CD4-positive, alpha-beta T cell treated with Interleukin-17A for 1 hour (primary cell): ENCODE data around the gene PYGO1.
A peak's percentile ranks its signal among the peaks of the same experiment; 100 is the strongest.
"Not testable (repeated sequence)": the region's sequence is repeated elsewhere in the genome, so short reads cannot be mapped to it uniquely, and the experiment has no call there.

Source experiments
- DNase-seq: peaks from one replicate; pipeline ENCODE4 v3.0.0-alpha.2; 2020

PYGO1 gene

DNA sequence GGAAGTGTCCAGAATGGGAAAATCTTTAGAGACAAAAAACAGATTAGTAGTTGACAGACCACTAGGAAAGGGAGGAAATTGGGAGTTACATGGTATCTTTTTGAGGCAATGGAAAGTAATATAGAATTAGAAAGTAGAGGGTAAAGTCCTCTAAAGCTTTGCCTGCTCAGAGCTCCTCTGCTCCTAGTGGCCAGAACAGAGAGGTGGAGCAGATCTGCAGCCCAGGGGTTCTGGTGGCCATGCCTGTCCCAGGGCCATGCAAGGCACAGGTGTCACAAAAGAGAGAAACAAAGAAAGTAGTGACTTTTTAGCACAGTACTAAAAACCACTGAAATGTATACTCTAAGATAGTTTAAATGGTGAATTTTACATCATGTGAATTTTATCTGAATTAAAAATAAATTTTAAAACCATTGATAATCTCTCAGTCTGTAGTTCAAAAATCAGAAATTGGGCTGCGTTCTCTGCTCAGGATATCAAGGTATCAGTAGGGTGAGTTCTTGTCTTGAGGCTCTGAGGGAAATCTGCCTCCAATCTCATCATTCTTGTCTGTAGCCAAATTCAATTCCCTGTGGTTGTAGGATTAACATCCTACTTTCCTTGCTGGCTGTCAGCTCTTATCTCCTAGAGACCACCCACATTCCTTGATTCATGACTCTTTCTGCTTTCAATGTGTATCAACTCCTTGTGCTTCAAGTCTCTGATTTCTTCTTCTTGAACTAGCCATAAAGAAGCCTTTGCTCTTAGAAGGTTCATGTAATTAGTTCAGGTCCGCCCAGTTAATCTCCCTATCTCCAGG, 23.6 kb downstream of the PYGO1 start:
- no peak for DNase-seq

DNA sequence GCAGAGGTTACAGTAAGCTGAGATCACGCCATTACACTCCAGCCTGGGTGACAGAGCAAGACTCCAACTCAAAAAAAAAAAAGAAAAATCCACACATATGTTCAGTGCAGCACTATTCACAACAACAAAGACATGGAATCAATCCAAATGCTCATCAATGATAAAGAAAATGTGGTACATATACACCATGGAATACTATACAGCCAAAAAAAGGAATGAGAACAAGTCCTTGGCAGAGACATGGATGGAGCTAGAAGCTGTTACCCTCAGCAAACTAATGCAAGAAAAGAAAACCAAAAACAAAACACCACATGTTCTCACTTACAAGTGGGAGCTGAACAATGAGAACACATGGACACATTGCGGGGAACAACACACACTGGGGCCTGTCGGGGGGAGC, 25.5 kb downstream of the PYGO1 start:
- no peak for DNase-seq

DNA sequence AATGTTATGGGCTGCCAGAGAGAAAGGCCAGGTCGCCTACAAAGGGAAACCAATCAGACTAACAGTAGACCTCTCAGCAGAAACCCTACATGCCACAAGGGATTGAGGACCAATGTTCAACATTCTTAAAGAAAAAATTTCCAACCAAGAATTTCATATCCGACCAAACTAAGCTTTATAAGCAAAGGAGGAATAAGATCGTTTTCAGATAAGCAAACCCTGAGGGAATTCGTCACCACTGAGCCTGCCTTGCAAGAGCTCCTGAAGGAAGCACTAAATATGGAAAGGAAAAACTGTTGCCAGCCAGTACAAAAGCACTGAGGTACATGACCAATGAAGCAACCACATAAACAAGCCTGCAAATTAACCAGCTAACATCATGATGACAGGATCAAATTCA, 33.1 kb downstream of the PYGO1 start:
- no peak for DNase-seq

DNA sequence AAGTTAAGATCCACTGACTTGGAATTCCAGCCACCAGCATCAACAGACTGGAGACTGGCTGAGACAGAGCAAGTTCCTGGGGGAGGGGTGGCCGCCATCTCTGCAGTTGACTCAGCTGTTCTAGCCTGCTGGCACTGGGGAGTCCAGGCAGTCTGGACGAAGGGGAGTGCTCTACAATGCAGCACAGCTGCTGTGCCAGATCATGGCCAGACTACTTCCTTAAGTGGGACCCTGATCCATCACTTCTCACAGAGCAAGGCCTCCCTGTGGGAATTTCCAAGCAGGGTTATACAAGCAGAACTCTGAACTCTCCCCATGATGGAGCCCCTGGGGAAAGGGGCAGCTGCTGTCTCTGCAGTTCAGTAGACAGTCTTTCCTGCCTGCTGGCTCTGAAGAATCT, 35.2 kb downstream of the PYGO1 start:
- no peak for DNase-seq

DNA sequence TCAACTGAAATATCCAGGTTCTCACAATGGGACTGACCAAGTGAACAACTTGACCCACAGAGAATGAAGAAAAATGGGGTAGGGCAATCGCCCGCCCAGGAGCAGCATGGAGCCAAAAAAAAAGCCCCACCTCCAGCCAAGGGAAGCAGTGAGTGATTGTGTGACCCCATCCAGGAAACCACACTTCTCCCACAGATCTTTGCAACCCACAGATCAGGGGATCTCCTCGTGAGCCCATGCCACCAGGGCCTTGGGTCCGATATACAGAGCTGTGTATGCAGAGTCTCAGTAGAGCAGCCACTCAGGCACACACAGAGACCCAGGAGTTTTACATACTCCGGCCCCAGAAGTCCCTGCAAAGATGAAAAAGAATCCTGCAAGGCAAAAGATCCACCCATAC, 35.7 kb downstream of the PYGO1 start:
- DNase-seq, result no peak

DNA sequence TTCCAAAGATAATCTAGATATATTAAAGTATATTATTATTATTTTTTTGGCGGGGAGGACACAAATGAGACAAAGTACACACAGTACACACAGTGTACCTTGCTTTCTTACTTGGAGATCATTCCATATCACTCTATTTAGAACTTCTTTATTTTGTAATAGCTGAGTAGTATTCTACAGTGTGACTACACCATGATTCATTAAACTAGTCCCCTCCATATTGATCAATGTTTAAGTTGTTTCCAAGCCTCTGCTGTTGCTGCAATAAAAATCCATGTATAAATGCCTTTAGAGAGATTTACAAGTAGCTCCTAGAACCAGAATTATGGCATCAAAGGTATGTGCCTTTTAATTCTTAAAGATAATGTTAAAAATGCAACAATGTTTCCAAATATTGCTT, 38.8 kb downstream of the PYGO1 start:
- DNase-seq, result no peak

DNA sequence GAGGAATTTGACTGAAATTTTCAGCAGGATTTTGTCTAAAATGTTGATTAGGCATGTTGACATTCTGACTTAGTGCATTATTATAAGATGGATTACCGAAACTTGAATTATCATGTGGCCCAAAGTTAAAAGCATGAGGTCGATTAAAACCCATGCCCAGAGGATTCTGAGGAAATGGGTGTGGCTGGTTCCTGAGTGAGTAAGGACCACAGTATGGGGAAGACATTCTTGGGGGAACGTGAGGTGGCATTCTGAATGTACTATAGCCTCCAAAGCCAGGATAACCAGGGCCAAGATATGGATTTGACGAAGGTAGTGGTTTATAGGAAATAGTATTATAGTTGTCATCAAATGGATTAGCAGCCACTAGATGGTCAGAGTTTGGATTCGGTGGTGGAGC, 41.4 kb downstream of the PYGO1 start:
- no peak for DNase-seq

DNA sequence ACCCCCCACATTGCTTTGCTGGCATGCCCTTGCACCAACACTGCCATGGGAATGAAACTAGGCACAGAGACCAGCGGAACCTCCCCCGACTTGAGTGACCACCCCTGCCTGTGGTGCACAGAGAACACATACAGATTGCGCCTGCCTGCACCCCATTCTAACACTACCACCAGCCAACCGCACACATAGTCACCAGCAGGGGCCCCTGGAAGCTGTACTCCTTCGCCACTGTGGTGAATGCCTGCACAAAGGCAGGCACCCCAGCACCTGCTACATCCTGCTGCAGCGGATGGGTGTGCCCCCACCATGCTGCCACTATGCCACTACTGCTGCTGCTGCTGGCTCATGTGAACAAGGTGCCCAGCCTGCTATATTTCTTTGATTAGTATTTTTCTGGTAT, 52.7 kb downstream of the PYGO1 start:
- DNase-seq, result peak; percentile 36

DNA sequence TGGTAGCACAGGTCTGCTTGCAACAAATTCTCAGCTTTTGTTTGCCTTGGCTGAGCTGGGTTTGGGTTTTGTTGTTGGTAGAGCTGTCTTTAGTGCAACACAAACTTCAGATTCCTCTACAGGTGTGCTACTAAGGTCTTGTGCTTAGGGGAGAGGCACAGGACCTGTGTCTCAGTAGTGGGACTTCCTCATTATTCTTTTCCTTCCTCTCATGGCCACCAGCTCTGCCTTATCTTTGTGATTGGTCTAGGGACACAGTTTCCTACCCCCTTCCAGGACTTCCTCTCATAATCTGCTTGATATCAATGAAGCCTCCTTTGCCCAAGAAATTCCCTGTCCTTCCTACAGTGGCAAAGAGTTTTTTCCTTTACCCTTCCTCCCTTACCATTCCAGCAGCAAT, 55.2 kb downstream of the PYGO1 start:
- no peak for DNase-seq

DNA sequence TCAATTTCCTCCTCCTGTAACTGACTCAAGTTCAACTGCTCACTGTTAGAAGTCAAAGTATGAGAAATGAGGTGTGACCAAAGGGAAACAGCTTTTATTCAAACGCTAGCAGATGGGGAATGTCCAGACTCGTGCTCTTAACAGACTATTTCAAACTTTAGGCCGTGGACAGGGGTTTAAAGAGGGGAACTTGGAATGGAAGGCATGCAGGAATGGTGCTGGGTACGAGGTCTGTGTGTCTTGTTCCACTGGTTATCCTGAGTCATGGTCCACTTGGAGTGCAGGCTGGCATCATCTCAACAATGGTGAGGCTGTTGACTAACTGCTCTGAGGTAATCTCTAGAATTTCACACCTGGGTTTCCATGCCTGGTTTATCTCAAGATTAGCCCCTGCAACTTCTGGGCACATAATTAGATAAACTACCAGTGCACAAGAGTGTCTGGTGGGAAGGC, 57.3 kb downstream of the PYGO1 start:
- no peak for DNase-seq

DNA sequence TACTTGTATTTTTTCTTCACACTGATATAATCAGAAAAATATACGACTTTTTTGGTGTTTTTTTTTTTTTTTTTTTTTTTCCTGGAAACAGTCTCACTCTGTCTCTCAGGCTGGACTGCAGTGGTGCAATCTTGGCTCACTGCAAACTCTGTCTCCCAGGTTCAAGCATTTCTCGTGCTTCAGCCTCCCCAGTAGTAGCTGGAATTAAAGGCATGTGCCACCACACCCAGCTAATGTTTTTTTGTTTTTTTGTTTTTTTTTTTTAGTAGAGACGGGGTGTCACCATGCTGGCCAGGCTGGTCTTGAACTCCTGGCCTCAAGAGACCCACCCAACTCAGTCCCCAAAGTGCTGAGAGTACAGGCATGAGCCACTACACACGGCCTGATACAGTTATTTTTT, 59.3 kb downstream of the PYGO1 start:
- no peak for DNase-seq

DNA sequence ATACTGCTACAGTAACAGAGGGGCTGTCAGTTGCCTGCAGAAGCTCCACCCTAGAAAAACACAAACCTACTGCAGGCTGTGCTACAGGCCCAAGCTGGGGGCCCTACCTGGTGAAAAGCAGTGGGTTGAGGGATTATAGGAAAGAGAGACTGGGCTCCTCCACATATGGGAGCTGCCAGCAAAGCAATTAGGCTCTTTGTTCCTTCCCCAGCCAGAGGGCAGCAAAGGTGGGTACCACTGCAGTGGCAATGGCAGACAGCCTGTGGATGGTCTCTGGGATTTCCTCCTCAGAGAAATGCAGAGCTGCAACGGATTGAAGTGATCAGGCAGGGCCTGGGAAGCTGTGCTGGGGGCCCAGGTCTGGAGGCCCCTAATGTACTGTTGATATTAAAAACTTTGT, 61.0 kb downstream of the PYGO1 start:
- no peak for DNase-seq

DNA sequence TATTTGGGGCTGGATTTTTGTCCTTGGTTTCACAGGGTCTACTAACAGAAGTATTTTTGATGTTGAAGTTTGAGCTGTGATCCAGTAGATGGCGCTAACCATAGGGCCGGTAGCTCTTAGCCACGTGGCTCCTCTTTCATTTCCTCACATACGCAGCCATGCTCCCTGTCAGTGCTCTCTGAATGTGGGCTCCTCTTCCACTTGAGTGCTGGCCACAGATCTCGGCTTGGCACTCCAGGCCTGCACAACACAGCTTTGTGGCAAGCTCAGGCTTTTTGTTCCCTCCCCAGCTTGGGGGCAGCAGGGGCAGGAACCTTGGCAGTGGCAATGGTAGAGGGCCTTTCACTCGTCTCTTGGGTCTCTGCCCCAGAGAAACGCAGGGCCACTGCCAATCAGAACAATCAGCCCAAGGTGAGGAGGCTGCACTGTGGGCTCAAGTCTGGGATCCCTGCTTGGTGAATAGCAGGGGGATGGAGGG, 61.5 kb downstream of the PYGO1 start:
- DNase-seq, result peak; percentile 40

DNA sequence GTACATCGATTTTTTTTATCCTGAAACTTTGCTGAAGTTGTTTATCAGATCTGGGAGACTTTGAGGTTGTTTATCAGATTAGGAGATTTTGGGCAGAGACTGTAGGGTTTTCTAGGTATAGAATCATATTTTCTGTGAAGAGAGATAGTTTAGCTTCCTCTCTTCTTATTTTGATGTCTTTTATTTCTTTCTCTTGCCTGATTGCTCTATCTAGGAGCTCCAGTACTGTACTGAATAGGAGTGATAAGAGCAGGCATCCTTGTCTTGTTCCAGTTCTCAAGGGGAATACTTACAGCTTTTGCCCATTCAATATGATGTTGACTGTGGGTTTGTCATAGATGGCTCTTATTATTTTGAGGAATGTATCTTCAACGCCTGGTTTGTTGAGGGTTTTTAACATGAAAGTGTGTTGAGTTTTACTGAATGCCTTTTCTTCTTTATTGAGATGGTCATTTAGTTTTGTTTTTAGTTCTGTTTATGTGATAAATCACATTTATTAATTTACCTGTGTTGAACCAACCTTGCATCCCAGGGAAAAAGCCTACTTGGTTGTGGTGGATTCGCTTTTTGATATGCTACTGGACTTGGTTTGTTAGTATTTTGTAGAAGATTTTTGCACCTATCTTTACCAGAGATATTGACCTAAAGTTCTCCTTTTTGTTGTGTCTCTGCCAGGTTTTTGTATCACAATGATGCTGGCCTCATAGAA, 65.2 kb downstream of the PYGO1 start:
- DNase-seq, result no peak

DNA sequence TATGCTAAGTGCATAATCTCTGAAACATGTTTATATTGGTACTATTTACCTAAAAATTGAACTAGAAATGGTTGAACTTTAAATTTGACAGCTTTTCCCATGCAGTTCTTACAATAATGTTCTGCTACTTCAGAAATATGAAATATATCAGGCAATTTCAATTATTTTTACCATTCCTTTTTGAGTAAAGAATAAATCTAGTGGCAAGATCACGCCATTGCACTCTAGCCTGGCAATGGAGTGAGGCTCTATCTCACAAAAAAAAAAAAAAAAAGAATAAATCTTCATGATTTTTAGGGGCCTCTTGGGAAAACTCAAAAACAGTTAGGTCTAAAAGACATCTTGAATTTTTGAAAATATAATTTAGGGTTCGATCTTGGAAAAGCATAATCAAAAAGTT, 69.5 kb downstream of the PYGO1 start:
- no peak for DNase-seq

DNA sequence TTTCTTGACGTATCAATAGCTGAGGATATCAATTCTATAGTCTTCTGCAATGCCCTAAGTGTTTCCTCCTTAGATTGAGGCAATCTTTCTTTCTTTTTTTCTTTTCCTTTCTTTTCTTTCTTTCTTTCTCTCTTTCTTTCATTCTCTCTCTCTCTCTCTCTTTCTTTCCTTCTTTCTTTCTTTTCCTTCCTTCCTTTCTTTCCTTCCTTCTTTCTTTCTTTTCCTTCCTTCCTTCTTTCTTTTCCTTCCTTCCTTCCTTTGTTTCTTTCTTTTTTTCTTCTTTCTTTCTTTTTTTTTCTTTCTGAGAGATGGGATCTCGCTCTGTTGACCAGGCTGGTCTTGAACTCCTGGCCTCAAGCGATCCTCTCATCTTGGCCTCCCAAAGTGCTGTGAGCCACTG, 70.1 kb downstream of the PYGO1 start:
- DNase-seq, result no peak

DNA sequence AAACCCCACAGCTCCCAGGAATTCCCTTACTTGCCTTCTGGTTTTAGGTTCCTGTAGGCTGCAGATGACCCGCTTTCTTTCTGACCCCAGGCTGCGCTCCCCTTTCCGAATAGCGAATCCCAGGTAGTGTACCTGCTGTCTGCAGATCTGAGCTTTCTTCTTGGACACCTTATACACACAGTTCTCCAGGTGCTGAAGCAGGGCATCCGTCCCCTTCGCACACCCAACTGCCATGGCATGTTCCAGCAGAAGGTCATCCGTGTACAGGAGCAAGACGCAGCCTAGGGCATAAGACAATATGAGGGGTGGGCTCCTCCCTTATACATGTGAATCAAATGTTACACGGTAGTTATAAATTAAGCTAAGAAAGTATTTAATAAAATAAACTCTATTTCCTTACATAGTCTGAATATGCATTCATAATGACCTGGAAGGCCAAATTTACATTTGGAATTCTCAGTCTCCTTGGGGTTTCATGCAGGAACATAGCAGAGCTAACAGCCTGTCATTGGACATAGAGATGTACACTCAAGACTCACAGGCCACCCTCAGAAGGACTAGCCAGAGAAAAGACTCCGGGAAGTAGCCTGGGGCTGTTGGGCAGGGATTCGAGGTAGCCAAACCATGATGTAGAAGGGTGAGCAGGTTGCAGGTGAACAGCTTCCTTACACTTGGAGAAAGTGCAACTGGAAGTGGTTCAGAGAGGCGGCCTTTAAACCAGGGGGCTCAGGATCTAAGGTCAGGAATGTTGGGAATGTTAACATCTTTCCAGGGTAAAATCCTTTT, 72.0 kb downstream of the PYGO1 start:
- no peak for DNase-seq

DNA sequence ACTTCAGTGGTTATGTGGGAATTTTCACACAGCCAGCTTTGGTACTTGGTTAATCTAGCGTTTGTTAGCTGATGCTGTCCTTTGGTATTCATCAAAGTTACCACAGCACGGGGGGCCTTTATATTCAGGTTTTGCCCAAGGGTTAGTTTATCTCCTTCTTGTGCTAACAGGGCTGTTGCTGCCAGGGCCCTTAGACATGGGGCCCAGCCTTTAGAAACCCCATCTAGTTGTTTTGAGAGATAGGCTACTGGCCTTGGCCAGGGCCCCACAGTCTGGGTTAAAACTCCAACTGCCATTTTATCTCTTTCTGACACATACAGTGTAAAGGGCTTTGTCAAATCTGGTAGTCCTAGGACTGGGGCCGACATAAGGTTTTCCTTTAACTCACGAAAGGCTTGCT, 72.7 kb downstream of the PYGO1 start:
- DNase-seq, result no peak

DNA sequence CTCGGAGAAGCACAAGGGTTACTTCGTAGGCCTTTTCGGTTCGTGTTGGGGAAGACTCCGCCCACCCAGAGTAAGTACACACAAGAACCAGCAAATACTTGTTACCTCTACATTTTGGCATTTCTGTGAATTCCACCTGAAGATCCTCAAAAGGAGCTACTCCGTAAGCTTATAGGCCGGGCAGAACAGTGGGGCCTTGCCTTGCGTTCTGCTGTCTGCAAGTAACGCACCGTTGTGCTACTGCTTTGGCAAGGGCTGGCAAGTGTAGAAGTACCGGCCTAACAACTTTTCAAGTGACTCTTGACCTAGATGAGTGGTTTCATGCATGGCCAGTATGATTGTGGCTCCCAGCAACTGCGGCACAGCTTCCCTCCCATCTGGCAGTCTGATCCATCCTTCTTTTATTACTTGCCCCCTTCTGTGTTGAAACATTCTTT, 73.7 kb downstream of the PYGO1 start:
- no peak for DNase-seq

DNA sequence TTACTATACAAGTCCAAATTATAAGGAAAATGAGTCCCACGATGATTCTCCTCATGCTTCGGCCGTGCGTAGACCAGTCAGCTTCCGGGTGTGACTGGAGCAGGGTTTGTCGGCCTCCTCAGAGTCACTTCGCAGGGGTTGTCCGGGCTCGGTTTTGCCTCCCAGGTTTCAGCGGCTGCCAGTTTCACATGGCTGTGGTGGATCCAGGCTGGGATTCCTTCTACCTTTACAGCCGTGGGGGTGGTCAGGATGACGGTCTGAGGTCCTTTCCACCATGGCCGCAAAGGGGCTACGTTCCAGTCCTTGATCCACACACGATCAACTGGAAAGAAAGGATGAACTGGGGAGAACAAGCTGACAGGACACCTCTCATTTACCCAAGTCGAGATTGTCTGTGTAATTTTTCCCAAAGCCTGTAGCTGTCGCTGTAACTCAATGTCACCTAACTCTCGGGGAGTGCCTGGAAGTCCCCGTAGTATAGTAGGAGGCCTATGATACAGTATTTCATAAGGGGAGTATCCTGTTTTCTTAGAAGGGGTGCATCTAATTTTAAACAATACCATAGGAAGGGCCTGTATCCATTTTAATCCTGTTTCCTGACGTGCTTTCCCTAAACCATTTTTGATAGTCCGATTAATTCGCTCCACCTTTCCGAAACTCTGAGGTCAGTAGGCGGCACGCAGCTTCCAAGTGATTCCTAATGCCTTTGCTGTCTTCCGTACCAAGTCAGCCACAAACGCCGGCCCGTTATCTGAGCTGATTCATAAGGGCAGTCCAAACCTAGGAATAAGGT, 74.3 kb downstream of the PYGO1 start:
- not testable (repeated sequence) for DNase-seq

DNA sequence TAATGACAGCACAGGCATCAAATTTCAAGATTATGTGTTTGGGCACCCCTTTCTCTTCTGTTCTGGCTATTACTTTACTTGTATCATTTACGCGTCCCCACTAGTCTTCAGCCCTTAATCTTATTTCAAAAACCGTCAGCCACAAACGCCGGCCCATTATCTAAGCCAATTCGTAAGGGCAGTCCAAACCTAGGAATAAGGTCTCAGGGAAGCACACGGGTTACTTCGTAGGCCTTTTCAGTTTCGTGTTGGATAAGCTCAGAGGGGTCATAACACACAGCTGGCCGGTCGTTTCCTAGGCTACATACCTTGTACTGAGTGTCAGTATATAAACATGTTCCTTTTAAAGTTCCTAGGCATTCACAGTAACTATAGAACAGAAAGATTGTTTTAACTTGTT, 75.0 kb downstream of the PYGO1 start:
- DNase-seq, result no peak

DNA sequence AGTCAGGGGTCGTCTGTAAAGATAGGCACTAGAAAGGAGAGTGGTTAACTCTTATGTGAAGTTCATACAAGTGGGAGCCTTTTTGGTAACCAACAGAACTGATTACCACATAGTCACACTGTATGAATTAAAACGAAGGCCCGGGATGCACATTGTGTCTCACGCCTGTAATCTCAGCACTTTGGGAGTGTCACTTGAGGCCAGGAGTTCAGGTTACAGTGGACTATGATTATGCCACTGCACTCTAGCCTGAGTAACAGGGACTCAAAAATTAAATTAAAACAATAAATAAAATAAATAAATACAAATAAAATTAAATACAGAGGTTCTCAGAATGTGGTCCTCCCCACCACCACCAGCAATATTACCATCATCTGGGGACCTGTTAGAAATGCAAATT, 80.6 kb downstream of the PYGO1 start:
- DNase-seq, result no peak

DNA sequence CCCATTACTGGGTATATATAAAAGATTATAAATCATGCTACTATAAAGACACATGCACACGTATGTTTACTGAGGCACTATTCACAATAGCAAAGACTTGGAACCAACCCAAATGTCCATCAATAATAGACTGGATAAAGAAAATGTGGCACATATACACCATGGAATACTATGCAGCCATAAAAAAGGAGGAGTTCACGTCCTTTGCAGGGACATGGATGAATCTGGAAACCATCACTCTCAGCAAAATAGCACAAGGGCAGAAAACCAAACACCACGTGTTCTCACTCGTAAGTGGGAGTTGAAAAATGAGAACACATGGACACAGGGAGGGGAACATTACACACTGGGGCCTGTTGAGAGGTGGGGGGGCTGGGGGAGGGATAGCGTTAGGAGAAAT, 82.7 kb downstream of the PYGO1 start:
- not testable (repeated sequence) for DNase-seq
